ENCODE data around the gene TAF1L. TPM values are rescaled to one million over a fixed set of nuclear protein-coding genes. Genes with fewer than 3 reads are reported as not detected.

TAF1L gene
- total RNA-seq, 1 experiment from 2014 or later = 0.03 TPM

DNA sequence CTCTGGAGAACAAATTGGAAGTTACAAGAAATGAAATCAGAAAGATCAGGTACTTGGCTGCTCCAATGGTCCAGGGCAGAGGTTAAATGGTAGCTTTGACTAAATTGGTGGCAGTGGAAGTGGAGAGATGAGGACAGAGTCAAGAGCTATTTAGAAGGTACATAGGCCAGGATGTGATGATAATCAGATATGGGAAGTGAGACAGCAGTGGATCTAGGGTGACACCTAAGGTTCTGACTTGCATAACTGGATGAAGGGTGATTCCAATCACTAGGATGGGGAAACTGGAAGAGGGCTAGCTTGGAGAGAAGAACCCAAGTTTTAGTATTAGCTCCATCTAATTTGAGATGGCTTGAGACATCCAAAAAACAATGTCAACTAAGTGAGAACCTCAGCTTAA is 38.5 kb downstream of the TAF1L start:
- no peak for DNase-seq (ENCODE audit: low spot score)
- in situ Hi-C loops (cut with HindIII; ENCODE audit: low sequenced_read_pairs) = no loop called here

DNA sequence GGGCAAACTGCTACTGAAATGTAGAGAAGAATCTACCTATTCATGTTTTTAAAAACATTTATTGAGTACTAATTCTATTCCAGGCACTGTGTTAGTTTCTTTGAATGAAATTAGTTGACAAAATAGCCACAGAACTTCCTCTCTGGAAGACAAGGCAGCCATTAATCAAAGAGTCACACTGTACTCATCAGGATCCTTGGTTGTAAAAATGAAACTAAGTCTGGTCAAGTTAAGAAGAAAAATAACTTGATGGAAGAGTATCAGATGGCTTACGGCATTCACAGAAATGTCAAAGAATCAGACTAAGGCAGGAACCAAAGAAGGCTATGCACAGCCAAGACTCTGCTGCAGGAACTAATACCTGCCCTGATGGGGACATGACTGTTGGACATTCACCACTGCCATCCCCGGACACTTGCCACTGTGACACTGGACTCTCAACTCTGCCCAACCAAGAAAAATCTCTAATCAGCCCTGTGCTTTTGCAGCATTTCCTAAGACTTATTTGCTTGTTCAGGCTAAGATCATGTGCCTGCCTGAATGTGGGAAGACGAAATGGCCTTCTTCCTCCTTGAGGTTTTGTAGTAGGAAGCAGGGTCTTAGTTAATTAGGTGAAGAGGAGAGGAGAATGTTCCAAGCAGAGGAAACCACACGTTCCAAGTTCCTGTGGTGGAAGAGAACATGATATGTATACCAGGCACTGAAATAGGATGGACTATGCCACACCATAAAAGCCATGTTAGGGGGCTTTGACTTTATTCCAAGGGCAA is 39.2 kb downstream of the TAF1L start:
- no peak for DNase-seq (ENCODE audit: low spot score)
- in situ Hi-C loops (cut with HindIII; ENCODE audit: low sequenced_read_pairs) = no loop called here

DNA sequence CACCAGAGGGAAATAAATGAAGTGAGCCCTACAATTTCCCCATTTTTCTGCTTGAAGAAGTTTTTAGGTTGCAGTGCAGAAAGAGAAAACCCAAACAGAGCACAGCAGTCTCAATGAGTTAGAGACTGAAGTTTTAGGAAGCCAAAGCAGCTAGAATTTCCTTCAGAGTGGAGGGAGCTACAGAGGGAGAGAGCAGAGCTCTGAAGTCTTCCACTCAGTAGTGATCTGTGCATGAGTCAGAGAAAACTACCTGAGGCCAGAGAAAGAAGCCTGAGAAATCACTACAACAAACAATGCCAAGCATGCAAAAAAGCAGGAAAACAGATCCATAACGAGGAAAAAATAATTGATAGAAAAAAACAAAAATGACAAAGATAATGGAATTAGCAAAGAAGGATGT is 44.6 kb downstream of the TAF1L start:
- in situ Hi-C loops (cut with HindIII; ENCODE audit: low sequenced_read_pairs) = no loop called here
- DNase-seq (ENCODE audit: low spot score) = no peak

DNA sequence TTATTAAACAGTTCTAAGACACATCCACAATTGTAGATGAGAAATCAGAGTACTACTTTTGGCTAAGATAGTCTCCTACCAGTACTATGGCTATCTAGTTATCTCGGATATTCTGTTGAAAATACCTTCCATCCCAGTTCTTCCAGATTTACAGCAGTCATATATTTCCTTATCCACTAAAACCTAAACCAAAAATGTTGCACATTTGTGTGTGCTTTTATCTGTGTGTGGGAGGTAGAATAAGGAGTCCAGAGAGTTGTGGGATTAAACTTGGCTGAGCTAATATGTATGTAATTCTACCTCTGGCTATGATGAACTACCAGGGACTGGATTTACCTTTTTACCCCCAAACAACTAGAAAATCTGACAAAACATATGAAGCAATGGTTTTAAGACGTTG is 45.0 kb downstream of the TAF1L start:
- in situ Hi-C loops (cut with HindIII; ENCODE audit: low sequenced_read_pairs) = no loop called here
- no peak for DNase-seq (ENCODE audit: low spot score)

DNA sequence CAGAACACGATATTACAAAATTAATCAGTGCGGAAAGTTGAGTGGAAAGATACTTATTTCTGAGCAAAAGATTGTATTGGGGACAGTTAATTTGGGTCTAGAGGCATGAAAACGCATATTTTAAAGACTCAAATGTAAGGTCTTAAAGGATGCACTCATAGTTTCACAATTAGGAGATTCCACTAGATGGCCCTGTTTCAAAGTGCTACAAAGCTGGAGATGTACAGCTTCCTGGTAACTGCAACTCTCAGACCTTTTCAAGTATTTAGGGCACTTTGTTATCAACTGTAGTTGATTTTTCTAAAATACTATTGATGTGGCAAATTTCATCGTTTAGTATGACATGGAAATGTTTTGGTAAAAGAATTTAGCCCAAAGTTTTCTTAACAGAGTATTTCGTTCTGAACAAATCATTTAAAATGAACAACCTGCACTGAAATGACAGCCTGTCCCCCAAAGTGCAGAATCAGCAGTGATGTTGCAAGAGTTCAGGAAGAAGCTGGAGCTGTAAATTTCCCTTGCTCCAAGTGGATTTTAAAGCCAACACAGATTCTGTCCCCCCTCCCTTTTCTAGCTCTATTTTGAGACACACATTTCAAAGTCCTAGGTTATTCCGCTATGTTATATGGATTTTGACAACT is 46.3 kb downstream of the TAF1L start:
- peak; percentile 35 for DNase-seq (ENCODE audit: low spot score)

DNA sequence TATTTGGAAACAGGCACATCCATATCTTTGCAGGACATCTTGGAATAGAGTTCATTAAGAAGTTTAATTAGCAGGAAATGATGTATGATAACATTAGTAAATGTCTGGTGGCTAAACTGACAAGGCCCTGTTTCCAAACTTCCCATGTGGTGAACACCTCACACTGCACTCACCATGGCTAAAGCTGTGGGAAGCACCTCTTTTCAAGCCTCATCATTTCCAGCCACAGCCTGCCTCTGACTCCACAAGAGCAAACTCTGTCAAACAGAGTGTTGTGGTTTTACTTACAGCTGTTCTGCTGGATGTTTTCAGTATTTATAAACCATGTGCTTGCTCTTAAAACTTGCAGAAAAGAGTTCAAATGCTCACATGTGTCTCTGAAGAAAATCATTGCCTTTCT is 47.6 kb downstream of the TAF1L start:
- in situ Hi-C loops (cut with HindIII; ENCODE audit: low sequenced_read_pairs) = no loop called here
- DNase-seq (ENCODE audit: low spot score) = no peak

More for the DNA sequence above, 46.3 kb downstream of the TAF1L start:
- in situ Hi-C loops (cut with HindIII; ENCODE audit: low sequenced_read_pairs) = no loop called here

DNA sequence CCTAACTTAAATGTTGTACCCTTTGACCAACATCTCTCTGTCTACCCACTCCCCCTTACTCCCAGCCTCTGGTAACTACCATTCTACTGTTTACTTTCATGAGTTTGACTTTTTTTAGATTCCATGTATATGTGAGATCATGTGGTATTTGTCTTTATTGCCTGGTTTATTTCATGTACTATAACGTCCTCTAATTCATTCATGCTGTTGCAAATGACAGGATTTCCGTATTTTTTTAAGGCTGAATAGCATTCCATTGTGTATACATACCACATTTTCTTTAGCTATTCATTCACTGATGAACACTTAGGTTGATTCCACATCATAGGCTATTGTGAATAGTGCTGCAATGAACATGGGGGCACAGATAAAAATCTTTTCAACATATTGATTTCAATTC is 50.7 kb downstream of the TAF1L start:
- in situ Hi-C loops (cut with HindIII; ENCODE audit: low sequenced_read_pairs) = no loop called here

DNA sequence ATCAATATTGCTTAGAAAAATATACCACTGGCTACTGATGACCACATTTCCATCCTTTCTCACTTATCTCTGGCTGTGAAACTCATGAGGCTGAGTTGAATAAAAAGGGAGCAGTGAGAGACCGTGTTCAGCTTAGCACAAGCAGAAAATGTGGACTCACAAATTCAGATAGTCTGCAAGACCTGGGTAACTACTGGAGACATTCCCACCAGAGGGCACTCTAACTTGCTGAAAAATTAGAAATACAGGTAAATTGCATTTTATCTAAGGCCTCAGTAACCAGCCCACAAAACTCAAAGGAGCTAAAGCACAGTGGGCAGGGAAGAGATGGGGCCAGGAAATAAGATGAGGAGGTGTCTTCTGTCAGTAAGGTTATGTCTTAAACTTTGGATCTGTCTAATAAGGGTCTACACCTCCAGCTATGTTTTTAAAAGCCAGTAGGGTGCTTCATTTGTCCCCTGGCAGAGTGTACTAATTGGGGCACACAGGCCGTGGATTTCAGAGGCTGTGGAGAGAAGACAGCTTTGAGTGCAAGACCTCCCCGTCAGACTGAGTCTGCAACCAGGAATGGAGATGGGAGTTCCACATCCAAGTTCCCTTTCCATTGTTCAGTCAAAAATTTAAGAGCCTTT is 53.8 kb downstream of the TAF1L start:
- DNase-seq (ENCODE audit: low spot score) = peak; percentile 70
- in situ Hi-C loops (cut with HindIII; ENCODE audit: low sequenced_read_pairs) = no loop called here

More for the DNA sequence above, 50.7 kb downstream of the TAF1L start:
- no peak for DNase-seq (ENCODE audit: low spot score)

DNA sequence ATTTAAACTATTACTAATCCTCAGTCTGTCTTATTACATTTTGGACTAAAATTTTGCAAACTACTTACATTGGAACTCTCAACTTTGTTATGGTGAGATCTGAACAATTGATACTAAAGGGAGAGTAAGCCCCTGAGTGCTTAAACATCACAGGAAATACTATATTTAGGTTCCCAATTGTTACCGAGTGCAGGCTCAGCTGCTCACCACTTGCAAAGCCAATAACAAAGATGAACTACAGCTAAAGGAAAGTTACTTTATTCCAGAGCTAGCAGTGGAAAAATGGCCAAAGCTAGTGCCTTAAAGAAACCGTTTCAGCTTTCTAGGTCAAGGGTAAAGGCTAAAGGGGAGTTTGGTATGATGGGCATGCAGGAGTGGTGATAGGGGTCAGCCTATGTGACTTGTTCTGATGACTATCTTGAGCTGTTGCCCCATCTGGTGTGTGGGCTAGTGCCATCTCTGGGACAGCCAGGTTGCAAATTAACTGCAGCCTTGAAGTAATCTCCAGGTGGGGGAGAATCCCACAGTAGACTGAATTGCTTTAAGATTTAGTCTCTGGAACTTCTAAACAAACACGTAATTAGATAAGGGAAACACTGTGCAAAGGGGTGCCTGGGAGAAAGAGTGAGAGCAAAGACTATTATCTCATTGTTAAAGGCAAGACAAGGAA is 54.7 kb downstream of the TAF1L start:
- DNase-seq (ENCODE audit: low spot score) = no peak
- in situ Hi-C loops (cut with HindIII; ENCODE audit: low sequenced_read_pairs) = no loop called here

DNA sequence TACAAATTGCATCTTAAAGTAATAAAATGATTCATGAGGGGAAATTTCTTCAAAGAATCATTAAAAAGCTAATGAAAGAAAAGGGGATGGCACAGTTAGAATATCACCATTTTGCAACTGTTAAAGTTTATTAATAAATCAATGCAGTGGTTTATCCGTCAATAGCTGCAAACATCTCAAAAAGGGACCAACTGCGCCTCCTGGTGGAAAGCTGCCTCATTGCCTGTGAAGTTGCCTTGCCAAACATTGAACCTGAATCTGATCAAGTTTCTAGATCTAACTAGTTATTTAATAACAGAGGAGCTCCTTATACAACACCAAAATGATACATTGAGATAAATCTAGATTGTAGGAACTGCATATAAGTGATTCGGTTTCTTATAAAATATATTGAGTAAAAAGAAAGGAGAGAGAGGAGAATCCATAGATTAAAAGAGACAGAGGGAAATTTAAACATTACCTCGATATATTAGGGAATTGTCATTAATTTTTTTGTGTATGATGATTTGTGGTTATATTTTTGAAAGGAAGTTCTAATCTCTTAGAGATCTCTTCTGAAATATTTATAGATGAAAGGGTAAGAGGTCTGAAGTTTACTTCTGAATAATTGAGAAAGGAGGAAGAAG is 55.6 kb downstream of the TAF1L start:
- in situ Hi-C loops (cut with HindIII; ENCODE audit: low sequenced_read_pairs) = no loop called here
- DNase-seq (ENCODE audit: low spot score) = peak; percentile 58

Other genes with a start within 250 kb of the TAF1L start
- 4.0 and 6.3 TPM in 2 replicates for gene RIGI, start 109.5 kb downstream of the TAF1L start, total RNA-seq (2014; rRNA removed; shearing (Covaris generic))
- gene SMIM27, start 83.3 kb downstream of the TAF1L start, total RNA-seq (2014; rRNA removed; shearing (Covaris generic)) = 7.7 and 10.9 TPM in 2 replicates
- gene TOPORS, start 83.1 kb downstream of the TAF1L start, total RNA-seq (2014; rRNA removed; shearing (Covaris generic)) = 16.7 and 19.6 TPM in 2 replicates
- 124 and 133 TPM in 2 replicates for gene NDUFB6, start 62.5 kb downstream of the TAF1L start, total RNA-seq (2014; rRNA removed; shearing (Covaris generic))
- gene TMEM215, start 147.9 kb upstream of the TAF1L start, total RNA-seq (2014; rRNA removed; shearing (Covaris generic)) = not detected in 2 replicates